ENCODE measurements around the gene ITFG2.

Gene ITFG2

GRCh38 chr12:2823483-2823882, 11.0 kb downstream of the ITFG2 start:
- H3K27me3 ChIP-seq (ENCODE audit: control insufficient read depth, low read length) = no peaks in the 10 kb centered on the region
- H3K9me3 ChIP-seq (ENCODE audit: control insufficient read depth, insufficient read depth, low read length) = no peaks in the 10 kb centered on the region
- H3K79me2 ChIP-seq (ENCODE audit: control insufficient read depth, low read length) = no peaks in the 10 kb centered on the region
- no peak for TF ChIP-seq EZH2phosphoT487 (IDR thresholded peaks at IDR 0.05; ENCODE audit: borderline replicate concordance, low read length)
- TF ChIP-seq, protein P1, sequence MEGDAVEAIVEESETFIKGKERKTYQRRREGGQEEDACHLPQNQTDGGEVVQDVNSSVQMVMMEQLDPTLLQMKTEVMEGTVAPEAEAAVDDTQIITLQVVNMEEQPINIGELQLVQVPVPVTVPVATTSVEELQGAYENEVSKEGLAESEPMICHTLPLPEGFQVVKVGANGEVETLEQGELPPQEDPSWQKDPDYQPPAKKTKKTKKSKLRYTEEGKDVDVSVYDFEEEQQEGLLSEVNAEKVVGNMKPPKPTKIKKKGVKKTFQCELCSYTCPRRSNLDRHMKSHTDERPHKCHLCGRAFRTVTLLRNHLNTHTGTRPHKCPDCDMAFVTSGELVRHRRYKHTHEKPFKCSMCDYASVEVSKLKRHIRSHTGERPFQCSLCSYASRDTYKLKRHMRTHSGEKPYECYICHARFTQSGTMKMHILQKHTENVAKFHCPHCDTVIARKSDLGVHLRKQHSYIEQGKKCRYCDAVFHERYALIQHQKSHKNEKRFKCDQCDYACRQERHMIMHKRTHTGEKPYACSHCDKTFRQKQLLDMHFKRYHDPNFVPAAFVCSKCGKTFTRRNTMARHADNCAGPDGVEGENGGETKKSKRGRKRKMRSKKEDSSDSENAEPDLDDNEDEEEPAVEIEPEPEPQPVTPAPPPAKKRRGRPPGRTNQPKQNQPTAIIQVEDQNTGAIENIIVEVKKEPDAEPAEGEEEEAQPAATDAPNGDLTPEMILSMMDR (IDR thresholded peaks at IDR 0.05; ENCODE audit: low read depth, low read length, poor library complexity, severe bottlenecking) = no peak
- H3K4me1 ChIP-seq (ENCODE audit: control insufficient read depth, low read length) = no peaks in the 10 kb centered on the region
- peaks cover 89% of the 10 kb centered on the region for H3K36me3 ChIP-seq (ENCODE audit: control insufficient read depth, low read length)
- no peaks in the 10 kb centered on the region for H3F3A ChIP-seq (ENCODE audit: control insufficient read depth, insufficient read depth)
- no peak overlapping the region for H3K4me3 ChIP-seq (ENCODE audit: low read length)
- no peak overlapping the region for H3K27ac ChIP-seq (ENCODE audit: low read depth, low read length)
- H3K4me2 ChIP-seq (ENCODE audit: low read length) = no peak overlapping the region
- H4K20me1 ChIP-seq (ENCODE audit: control insufficient read depth, insufficient read depth, low read depth, low read length) = no peaks in the 10 kb centered on the region
- no peaks in the 10 kb centered on the region for H3K9me2 ChIP-seq (replicated peaks; ENCODE audit: control insufficient read depth, low read length)

DNA sequence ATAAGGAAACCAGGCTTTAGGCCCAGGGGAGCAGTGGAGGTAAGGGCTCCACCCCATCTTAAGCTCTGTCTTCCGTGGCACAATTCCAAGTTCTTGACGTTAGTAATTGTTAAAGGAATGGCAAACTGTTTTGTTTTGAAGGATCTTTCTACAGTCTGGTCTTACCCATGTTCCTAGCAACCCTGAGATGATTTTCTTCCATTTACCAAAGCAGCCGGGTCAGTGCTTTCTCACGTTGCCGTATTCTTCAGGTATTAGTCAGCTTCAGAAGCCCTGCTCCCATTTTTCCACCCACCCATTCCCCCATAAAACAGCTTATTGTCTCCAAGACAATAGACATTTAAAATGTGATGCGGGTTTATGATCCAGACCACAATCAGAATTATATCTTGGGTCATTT, 12.1 kb downstream of the ITFG2 start:
- Histone ChIP-seq H3K9me3 (ENCODE audit: control insufficient read depth, insufficient read depth, low read length) (no peaks in the 10 kb centered on the region), H3F3A (ENCODE audit: control insufficient read depth, insufficient read depth) (no peaks in the 10 kb centered on the region), H3K4me1 (ENCODE audit: control insufficient read depth, low read length) (no peaks in the 10 kb centered on the region), H3K4me2 (ENCODE audit: low read length) (no peak overlapping the region), H4K20me1 (ENCODE audit: control insufficient read depth, insufficient read depth, low read depth, low read length) (no peaks in the 10 kb centered on the region), H3K27me3 (ENCODE audit: control insufficient read depth, low read length) (no peaks in the 10 kb centered on the region), H3K9me2 (replicated peaks; ENCODE audit: control insufficient read depth, low read length) (no peaks in the 10 kb centered on the region), H3K27ac (ENCODE audit: low read depth, low read length) (no peak overlapping the region), H3K79me2 (ENCODE audit: control insufficient read depth, low read length) (no peaks in the 10 kb centered on the region), H3K4me3 (ENCODE audit: low read length) (no peak overlapping the region), H3K36me3 (ENCODE audit: control insufficient read depth, low read length) (peaks cover 89% of the 10 kb centered on the region)
- TF ChIP-seq EZH2phosphoT487 (IDR thresholded peaks at IDR 0.05; ENCODE audit: borderline replicate concordance, low read length) = no peak
- TF ChIP-seq, protein P1 (IDR thresholded peaks at IDR 0.05; ENCODE audit: low read depth, low read length, poor library complexity, severe bottlenecking) = no peak

DNA sequence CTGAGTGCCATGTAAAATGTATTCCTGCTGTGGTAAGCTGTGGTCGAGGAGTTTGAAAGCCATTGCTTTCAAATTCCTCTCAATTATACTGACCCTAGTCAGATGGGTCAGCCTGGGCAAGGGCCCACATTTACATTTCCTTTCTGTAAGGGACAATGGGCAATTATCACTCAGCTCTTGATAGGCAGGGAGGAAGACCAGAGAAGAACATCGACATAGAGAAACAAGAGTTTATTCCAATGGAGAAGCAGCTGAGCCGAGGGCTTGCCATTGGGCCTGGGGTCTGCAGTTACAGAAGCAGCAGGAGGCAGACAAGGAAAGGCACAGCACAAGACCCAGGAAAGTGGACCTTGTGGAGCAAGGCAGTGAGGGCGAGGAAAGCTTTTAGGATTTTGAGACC, 12.7 kb downstream of the ITFG2 start:
- Histone ChIP-seq H3K4me3 (ENCODE audit: low read length) (no peak overlapping the region), H4K20me1 (ENCODE audit: control insufficient read depth, insufficient read depth, low read depth, low read length) (no peaks in the 10 kb centered on the region), H3K79me2 (ENCODE audit: control insufficient read depth, low read length) (no peaks in the 10 kb centered on the region), H3K27ac (ENCODE audit: low read depth, low read length) (no peak overlapping the region), H3K36me3 (ENCODE audit: control insufficient read depth, low read length) (peaks cover 83% of the 10 kb centered on the region), H3K27me3 (ENCODE audit: control insufficient read depth, low read length) (no peaks in the 10 kb centered on the region), H3K4me2 (ENCODE audit: low read length) (no peak overlapping the region), H3K4me1 (ENCODE audit: control insufficient read depth, low read length) (no peaks in the 10 kb centered on the region), H3K9me2 (replicated peaks; ENCODE audit: control insufficient read depth, low read length) (no peaks in the 10 kb centered on the region), H3F3A (ENCODE audit: control insufficient read depth, insufficient read depth) (no peaks in the 10 kb centered on the region), H3K9me3 (ENCODE audit: control insufficient read depth, insufficient read depth, low read length) (no peaks in the 10 kb centered on the region)
- TF ChIP-seq, protein P1 (IDR thresholded peaks at IDR 0.05; ENCODE audit: low read depth, low read length, poor library complexity, severe bottlenecking) = no peak
- TF ChIP-seq EZH2phosphoT487 (IDR thresholded peaks at IDR 0.05; ENCODE audit: borderline replicate concordance, low read length) = no peak

GRCh38 chr12:2826036-2826435, 13.6 kb downstream of the ITFG2 start:
- Histone ChIP-seq H3K9me3 (ENCODE audit: control insufficient read depth, insufficient read depth, low read length) (no peaks in the 10 kb centered on the region), H3K27ac (ENCODE audit: low read depth, low read length) (no peak overlapping the region), H3K27me3 (ENCODE audit: control insufficient read depth, low read length) (no peaks in the 10 kb centered on the region), H3K79me2 (ENCODE audit: control insufficient read depth, low read length) (no peaks in the 10 kb centered on the region), H3F3A (ENCODE audit: control insufficient read depth, insufficient read depth) (no peaks in the 10 kb centered on the region), H4K20me1 (ENCODE audit: control insufficient read depth, insufficient read depth, low read depth, low read length) (no peaks in the 10 kb centered on the region), H3K4me2 (ENCODE audit: low read length) (no peak overlapping the region), H3K4me1 (ENCODE audit: control insufficient read depth, low read length) (no peaks in the 10 kb centered on the region), H3K4me3 (ENCODE audit: low read length) (no peak overlapping the region), H3K9me2 (replicated peaks; ENCODE audit: control insufficient read depth, low read length) (no peaks in the 10 kb centered on the region), H3K36me3 (ENCODE audit: control insufficient read depth, low read length) (peaks cover 76% of the 10 kb centered on the region)
- TF ChIP-seq, protein P1 (IDR thresholded peaks at IDR 0.05; ENCODE audit: low read depth, low read length, poor library complexity, severe bottlenecking) = no peak
- TF ChIP-seq EZH2phosphoT487 (IDR thresholded peaks at IDR 0.05; ENCODE audit: borderline replicate concordance, low read length) = no peak

Data from DOHH2 (cell line).